ENCODE measurements around the gene TRIM3.
A peak's percentile ranks its signal among the peaks of the same experiment; 100 is the strongest.

The TRIM3 gene

GRCh38 chr11:6437423-6437822 lies 36.3 kb downstream of the TRIM3 start:
- no peak for DNase-seq

GRCh38 chr11:6433998-6434660 lies 39.6 kb downstream of the TRIM3 start:
- DNase-seq = no peak

GRCh38 chr11:6431861-6432260 lies 41.9 kb downstream of the TRIM3 start:
- no peak for DNase-seq

- DNase-seq = no peak
Observed at GRCh38 chr11:6427516-6427915, 46.2 kb downstream of the TRIM3 start.

GRCh38 chr11:6420677-6421076 lies 53.1 kb downstream of the TRIM3 start:
- no peak for DNase-seq

GRCh38 chr11:6419009-6419631 lies 54.6 kb downstream of the TRIM3 start, which contains the start of gene APBB1:
TSS of gene APBB1 (minus strand) at chr11:6419094. CDS start at chr11:6411347, 7,747 bp downstream.
- peak; percentile 86 for DNase-seq

GRCh38 chr11:6418557-6419008 lies 55.2 kb downstream of the TRIM3 start:
- DNase-seq = no peak

- no peak for DNase-seq
Observed at GRCh38 chr11:6417907-6418556, 55.7 kb downstream of the TRIM3 start.

GRCh38 chr11:6415797-6416196 lies 57.9 kb downstream of the TRIM3 start:
- no peak for DNase-seq

GRCh38 chr11:6414874-6415328 lies 58.8 kb downstream of the TRIM3 start:
- peak; percentile 63 for DNase-seq

GRCh38 chr11:6413791-6414201 lies 59.9 kb downstream of the TRIM3 start:
- peak; percentile 70 for DNase-seq

GRCh38 chr11:6411594-6412031 lies 62.1 kb downstream of the TRIM3 start:
- DNase-seq = no peak

GRCh38 chr11:6410695-6411430 lies 62.9 kb downstream of the TRIM3 start:
- no peak for DNase-seq

GRCh38 chr11:6406370-6406769 lies 67.4 kb downstream of the TRIM3 start:
- no peak for DNase-seq

- DNase-seq = no peak
Observed at GRCh38 chr11:6405846-6406245, 67.9 kb downstream of the TRIM3 start.

GRCh38 chr11:6405052-6405667 lies 68.6 kb downstream of the TRIM3 start:
- no peak for DNase-seq

GRCh38 chr11:6404342-6405051 lies 69.2 kb downstream of the TRIM3 start:
- peak; percentile 56 for DNase-seq

GRCh38 chr11:6403539-6403938 lies 70.2 kb downstream of the TRIM3 start:
- no peak for DNase-seq

GRCh38 chr11:6402561-6402981 lies 71.2 kb downstream of the TRIM3 start:
- DNase-seq = peak; percentile 75

- peak; percentile 68 for DNase-seq
Observed at GRCh38 chr11:6402061-6402470, 71.7 kb downstream of the TRIM3 start.

- no peak for DNase-seq
Observed at GRCh38 chr11:6401464-6401863, 72.3 kb downstream of the TRIM3 start.
